ACC112 (cell line): ENCODE measurements around the gene AMBRA1.

Experiments
- H2AFZ ChIP-seq: fragments of 200-600 bp; sonication (generic); one replicate; pipeline ENCODE4 v1.6.0; 2017; ENCODE audit warnings: antibody characterized with exemption, low read length; ENCODE audit not compliant: unreplicated experiment
- H3K27ac ChIP-seq: fragments of 200-600 bp; sonication (generic); 2 replicates; pipeline ENCODE4 v1.5.1; 2014; ENCODE audit warnings: low read depth, mild to moderate bottlenecking, antibody characterized with exemption, low read length, moderate library complexity
- H3K27me3 ChIP-seq: fragments of 200-600 bp; sonication (generic); 2 replicates; pipeline ENCODE4 v1.6.1; 2014; ENCODE audit warnings: mild to moderate bottlenecking, antibody characterized with exemption, low read length, moderate library complexity, mixed read lengths; ENCODE audit not compliant: insufficient read depth
- H3K36me3 ChIP-seq: fragments of 200-600 bp; sonication (generic); 2 replicates; pipeline ENCODE4 v1.6.1; 2016; ENCODE audit warnings: mild to moderate bottlenecking, antibody characterized with exemption, low read length, moderate library complexity, mixed read lengths; ENCODE audit not compliant: insufficient read depth
- H3K4me1 ChIP-seq: fragments of 200-600 bp; sonication (generic); one replicate; pipeline ENCODE4 v1.6.1; 2016; ENCODE audit warnings: low read length, mixed read lengths; ENCODE audit not compliant: insufficient read depth, unreplicated experiment, control insufficient read depth
- H3K4me3 ChIP-seq: fragments of 200-600 bp; sonication (generic); 2 replicates; pipeline ENCODE4 v1.5.1; 2014; ENCODE audit warnings: mild to moderate bottlenecking, low read depth, low read length
- H3K79me2 ChIP-seq: fragments of 200-600 bp; sonication (generic); one replicate; pipeline ENCODE4 v1.6.0; 2016; ENCODE audit warnings: low read length; ENCODE audit not compliant: control insufficient read depth, unreplicated experiment, insufficient read depth

Gene AMBRA1

GRCh38 chr11:46391578-46392420, 202.0 kb downstream of the AMBRA1 start, which contains the start of gene CHRM4:
CHRM4 (minus strand) TSS chr11:46391776; CDS start chr11:46386557, 5,219 bp downstream.
- Histone ChIP-seq H3K4me1 (peaks cover 8% of the 10 kb centered on the region), H3K4me3 (peak within 1 kb of the TSS; percentile 74), H3K36me3 (no peaks in the 10 kb centered on the region), H3K79me2 (no peaks in the 10 kb centered on the region), H2AFZ (no peak within 1 kb of the TSS), H3K27ac (no peak within 1 kb of the TSS), H3K27me3 (peaks cover 38% of the 10 kb centered on the region)

- H2AFZ ChIP-seq = no peak overlapping the region
These were observed 202.6 kb downstream of the AMBRA1 start for GRCh38 chr11:46391186-46391577.

GRCh38 chr11:46390331-46391171, 203.3 kb downstream of the AMBRA1 start:
- H3K4me1 ChIP-seq = peaks cover 8% of the 10 kb centered on the region
- H2AFZ ChIP-seq = no peak overlapping the region
- peak overlapping the region; percentile 23; the same call in 1 of the 2 replicates for H3K4me3 ChIP-seq
- H3K27me3 ChIP-seq = peaks cover 38% of the 10 kb centered on the region
- H3K79me2 ChIP-seq = no peaks in the 10 kb centered on the region
- H3K36me3 ChIP-seq = no peaks in the 10 kb centered on the region
- H3K27ac ChIP-seq = no peak overlapping the region

More at GRCh38 chr11:46391186-46391577, 202.6 kb downstream of the AMBRA1 start:
- Histone ChIP-seq H3K4me3 (peak overlapping the region; percentile 61), H3K36me3 (no peaks in the 10 kb centered on the region), H3K27ac (no peak overlapping the region), H3K27me3 (peaks cover 38% of the 10 kb centered on the region), H3K79me2 (no peaks in the 10 kb centered on the region), H3K4me1 (peaks cover 8% of the 10 kb centered on the region)

GRCh38 chr11:46389450-46390330, 204.1 kb downstream of the AMBRA1 start:
- H3K4me1 ChIP-seq = peaks cover 8% of the 10 kb centered on the region
- no peaks in the 10 kb centered on the region for H3K36me3 ChIP-seq
- no peak overlapping the region for H3K27ac ChIP-seq
- H3K4me3 ChIP-seq = peak overlapping the region; percentile 79
- no peaks in the 10 kb centered on the region for H3K79me2 ChIP-seq
- H3K27me3 ChIP-seq = peaks cover 38% of the 10 kb centered on the region
- H2AFZ ChIP-seq = peak overlapping the region; percentile 43

- peak overlapping the region; percentile 79 for H3K4me3 ChIP-seq
- H3K4me1 ChIP-seq = peaks cover 12% of the 10 kb centered on the region
- H3K36me3 ChIP-seq = no peaks in the 10 kb centered on the region
- H2AFZ ChIP-seq = no peak overlapping the region
- H3K27ac ChIP-seq = no peak overlapping the region
- no peaks in the 10 kb centered on the region for H3K79me2 ChIP-seq
- peaks cover 38% of the 10 kb centered on the region for H3K27me3 ChIP-seq
These were observed 205.0 kb downstream of the AMBRA1 start for GRCh38 chr11:46388619-46389449.

- Histone ChIP-seq H3K27ac (no peak overlapping the region), H3K27me3 (peaks cover 38% of the 10 kb centered on the region), H3K36me3 (no peaks in the 10 kb centered on the region), H2AFZ (no peak overlapping the region), H3K4me1 (peaks cover 18% of the 10 kb centered on the region), H3K79me2 (no peaks in the 10 kb centered on the region), H3K4me3 (no peak overlapping the region)
These were observed 205.8 kb downstream of the AMBRA1 start for GRCh38 chr11:46387919-46388618.

GRCh38 chr11:46387456-46387855, 206.4 kb downstream of the AMBRA1 start:
- H2AFZ ChIP-seq = no peak overlapping the region
- peaks cover 22% of the 10 kb centered on the region for H3K4me1 ChIP-seq
- H3K4me3 ChIP-seq = no peak overlapping the region
- no peaks in the 10 kb centered on the region for H3K36me3 ChIP-seq
- no peak overlapping the region for H3K27ac ChIP-seq
- H3K27me3 ChIP-seq = peaks cover 38% of the 10 kb centered on the region
- H3K79me2 ChIP-seq = no peaks in the 10 kb centered on the region

GRCh38 chr11:46386674-46387073, 207.1 kb downstream of the AMBRA1 start:
- Histone ChIP-seq H3K4me3 (no peak overlapping the region), H3K27ac (no peak overlapping the region), H3K4me1 (peaks cover 22% of the 10 kb centered on the region), H3K27me3 (peaks cover 36% of the 10 kb centered on the region), H3K36me3 (no peaks in the 10 kb centered on the region), H3K79me2 (no peaks in the 10 kb centered on the region), H2AFZ (no peak overlapping the region)

- H3K27me3 ChIP-seq = peaks cover 32% of the 10 kb centered on the region
- H2AFZ ChIP-seq = no peak overlapping the region
- H3K4me3 ChIP-seq = no peak overlapping the region
- H3K36me3 ChIP-seq = no peaks in the 10 kb centered on the region
- no peaks in the 10 kb centered on the region for H3K79me2 ChIP-seq
- no peak overlapping the region for H3K27ac ChIP-seq
- H3K4me1 ChIP-seq = peaks cover 22% of the 10 kb centered on the region
These were observed 207.7 kb downstream of the AMBRA1 start for GRCh38 chr11:46386005-46386578.
